Smooth muscle cell (in vitro differentiated cells): Measurements from ENCODE around the gene LARP4B. TPM values are rescaled to one million over a fixed set of nuclear protein-coding genes. Genes with fewer than 3 reads are reported as not detected.

ENCODE experiments used
- DNase-seq: peaks from one replicate; lab custom pipeline; 2025; ENCODE audit not compliant: unreplicated experiment; lab: John Stamatoyannopoulos, UW
- H2AFZ ChIP-seq: fragments of 200-600 bp; sonication (generic); 2 replicates; pipeline ENCODE4 v1.6.0; 2016; ENCODE audit warnings: antibody characterized with exemption, low read depth, mild to moderate bottlenecking
- H3F3A ChIP-seq: fragments of 200-600 bp; sonication (generic); 2 replicates; pipeline ENCODE4 v1.6.0; 2017; ENCODE audit warnings: antibody characterized with exemption, low read depth
- H3K27ac ChIP-seq: fragments of 200-600 bp; sonication (generic); 2 replicates; pipeline ENCODE4 v1.5.1; 2016; ENCODE audit warnings: low read depth, mild to moderate bottlenecking
- H3K27me3 ChIP-seq: fragments of 200-600 bp; sonication (generic); 2 replicates; pipeline ENCODE4 v1.6.1; 2016; ENCODE audit warnings: low read depth, mild to moderate bottlenecking
- H3K36me3 ChIP-seq: fragments of 200-600 bp; sonication (generic); 2 replicates; pipeline ENCODE4 v1.5.1; 2016; ENCODE audit warnings: low read depth
- H3K4me1 ChIP-seq: fragments of 200-600 bp; sonication (generic); 2 replicates; pipeline ENCODE4 v1.5.1; 2016; ENCODE audit warnings: low read depth
- H3K4me2 ChIP-seq: fragments of 200-600 bp; sonication (generic); 2 replicates; pipeline ENCODE4 v1.6.0; 2016; ENCODE audit warnings: mild to moderate bottlenecking
- H3K4me3 ChIP-seq: fragments of 200-600 bp; sonication (generic); 2 replicates; pipeline ENCODE4 v1.5.1; 2016; ENCODE audit warnings: mild to moderate bottlenecking
- H3K79me2 ChIP-seq: fragments of 200-600 bp; sonication (generic); 2 replicates; pipeline ENCODE4 v1.6.0; 2016; ENCODE audit warnings: low read depth, mild to moderate bottlenecking
- H3K9ac ChIP-seq: fragments of 200-600 bp; sonication (generic); 2 replicates; pipeline ENCODE4 v1.6.0; 2016; ENCODE audit warnings: low read depth
- H3K9me3 ChIP-seq: fragments of 200-600 bp; sonication (generic); replicated peaks from 2 replicates; pipeline ENCODE4 v1.5.1; 2016; ENCODE audit warnings: low read depth
- H4K20me1 ChIP-seq: fragments of 200-600 bp; sonication (generic); 2 replicates; pipeline ENCODE4 v1.6.0; 2016; ENCODE audit warnings: low read depth
- CTCF ChIP-seq: fragments of 200-600 bp; sonication (generic); IDR thresholded peaks from 2 replicates; pipeline ENCODE4 v1.5.1; 2017; ENCODE audit warnings: borderline replicate concordance, mild to moderate bottlenecking, antibody characterized with exemption; ENCODE audit not compliant: insufficient read depth, poor library complexity, severe bottlenecking
- WGBS: methylation state at CpG from one replicate; pipeline ENCODE4 v1.1.7; 2016; ENCODE audit warnings: low lambda C conversion rate; 5-methylcytosine and 5-hydroxymethylcytosine counted together
- polyA plus RNA-seq: library from polyadenylated mRNA; unstranded; fragments of >200 nt; fragmentation: Nextera tagmentation; extraction: Ambion mirVana; gene quantifications from 2 replicates; pipeline ENCODE4 v1.2.1, GENCODE V29; 2016
- total RNA-seq: library from RNA; depleted of rRNA; stranded (reverse); fragments of >200 nt; gene quantifications from 2 replicates; pipeline ENCODE4 v1.2.3, GENCODE V29; 2014

LARP4B gene
- total and polyA plus RNA-seq, 2 experiments from 2014 or later = 16.7 to 24.9 TPM

GRCh38 chr10:871951-872403 lies 59.5 kb downstream of the LARP4B start:
- Histone ChIP-seq H3K27me3 (no peaks in the 10 kb centered on the region), H4K20me1 (peaks cover 92% of the 10 kb centered on the region), H3K79me2 (peaks cover 48% of the 10 kb centered on the region), H3K27ac (no peak overlapping the region), H2AFZ (no peak overlapping the region), H3K36me3 (no peaks in the 10 kb centered on the region), H3K9ac (no peak overlapping the region), H3F3A (no peaks in the 10 kb centered on the region), H3K4me3 (no peak overlapping the region), H3K4me1 (no peaks in the 10 kb centered on the region), H3K9me3 (no peaks in the 10 kb centered on the region), H3K4me2 (no peak overlapping the region)
- DNase-seq = no peak
- WGBS = 97% methylated on average over 12 of the region's 12 CpGs
- TF ChIP-seq CTCF = no peak

- H3K79me2 ChIP-seq = peaks cover 57% of the 10 kb centered on the region
- H3K4me2 ChIP-seq = no peak overlapping the region
- no peaks in the 10 kb centered on the region for H3K4me1 ChIP-seq
- H3K9ac ChIP-seq = no peak overlapping the region
- 98% methylated on average over 7 of the region's 7 CpGs for WGBS
- no peak overlapping the region for H3K27ac ChIP-seq
- DNase-seq = no peak
- no peak overlapping the region for H3K4me3 ChIP-seq
- TF ChIP-seq CTCF = no peak
- peaks cover 93% of the 10 kb centered on the region for H4K20me1 ChIP-seq
- no peaks in the 10 kb centered on the region for H3K9me3 ChIP-seq
- H2AFZ ChIP-seq = no peak overlapping the region
- no peaks in the 10 kb centered on the region for H3K27me3 ChIP-seq
- H3K36me3 ChIP-seq = no peaks in the 10 kb centered on the region
- no peaks in the 10 kb centered on the region for H3F3A ChIP-seq
Observed at GRCh38 chr10:870564-871166, 60.8 kb downstream of the LARP4B start.

GRCh38 chr10:869171-869570 lies 62.3 kb downstream of the LARP4B start:
- Histone ChIP-seq H3K4me2 (no peak overlapping the region), H4K20me1 (peaks cover 92% of the 10 kb centered on the region), H3K36me3 (no peaks in the 10 kb centered on the region), H3F3A (no peaks in the 10 kb centered on the region), H3K4me1 (no peaks in the 10 kb centered on the region), H3K9ac (no peak overlapping the region), H3K27ac (no peak overlapping the region), H3K4me3 (no peak overlapping the region), H3K79me2 (peaks cover 53% of the 10 kb centered on the region), H3K27me3 (no peaks in the 10 kb centered on the region), H2AFZ (no peak overlapping the region), H3K9me3 (no peaks in the 10 kb centered on the region)
- TF ChIP-seq CTCF = no peak
- DNase-seq = no peak
- 90% methylated on average over 3 of the region's 3 CpGs for WGBS

- no peaks in the 10 kb centered on the region for H3F3A ChIP-seq
- H3K79me2 ChIP-seq = peaks cover 48% of the 10 kb centered on the region
- no peak for DNase-seq
- no peaks in the 10 kb centered on the region for H3K9me3 ChIP-seq
- H4K20me1 ChIP-seq = peaks cover 87% of the 10 kb centered on the region
- H3K27ac ChIP-seq = no peak overlapping the region
- H3K4me2 ChIP-seq = no peak overlapping the region
- H2AFZ ChIP-seq = no peak overlapping the region
- no peak for TF ChIP-seq CTCF
- no peak overlapping the region for H3K9ac ChIP-seq
- no peaks in the 10 kb centered on the region for H3K27me3 ChIP-seq
- H3K4me1 ChIP-seq = no peaks in the 10 kb centered on the region
- H3K36me3 ChIP-seq = peaks cover 8% of the 10 kb centered on the region
- 91% methylated on average over 6 of the region's 6 CpGs for WGBS
- H3K4me3 ChIP-seq = no peak overlapping the region
Observed at GRCh38 chr10:867807-868206, 63.7 kb downstream of the LARP4B start.
